GM18909 (cell line): ENCODE measurements around the gene VIPR1.
A peak's percentile ranks its signal among the peaks of the same experiment; 100 is the strongest.

ENCODE experiments used
- ATAC-seq: cut with Tn5 transposase; IDR thresholded peaks from one replicate; pipeline ENCODE4 v1.9.1; 2021; ENCODE audit warnings: mild to moderate bottlenecking; ENCODE audit not compliant: unreplicated experiment, poor library complexity

The VIPR1 gene

GRCh38 chr3:42492508-42493080, 9.8 kb upstream of the VIPR1 start:
- no peak for ATAC-seq

- no peak for ATAC-seq
These were observed 9.2 kb upstream of the VIPR1 start for GRCh38 chr3:42493126-42493797.

- ATAC-seq = no peak
These were observed 8.7 kb upstream of the VIPR1 start for GRCh38 chr3:42493798-42494151.

- ATAC-seq = no peak
These were observed 7.0 kb upstream of the VIPR1 start for GRCh38 chr3:42495393-42495792.

- ATAC-seq = no peak
These were observed 5.3 kb upstream of the VIPR1 start for GRCh38 chr3:42497009-42497731.

GRCh38 chr3:42498034-42498433, 4.4 kb upstream of the VIPR1 start:
- no peak for ATAC-seq

- no peak for ATAC-seq
These were observed 3.5 kb upstream of the VIPR1 start for GRCh38 chr3:42498791-42499477.

GRCh38 chr3:42499478-42499871, 3.0 kb upstream of the VIPR1 start:
- no peak for ATAC-seq

GRCh38 chr3:42500091-42500490, 2.4 kb upstream of the VIPR1 start:
- no peak for ATAC-seq

- no peak for ATAC-seq
These were observed 1.5 kb upstream of the VIPR1 start for GRCh38 chr3:42500909-42501308.

GRCh38 chr3:42501321-42501680, 1.1 kb upstream of the VIPR1 start:
- no peak for ATAC-seq

- ATAC-seq = peak; percentile 40
These were observed 588 bp upstream of the VIPR1 start for GRCh38 chr3:42501681-42502428.

GRCh38 chr3:42503251-42503924, 945 bp downstream of the VIPR1 start:
- no peak for ATAC-seq

GRCh38 chr3:42503957-42504333, 1.5 kb downstream of the VIPR1 start:
- ATAC-seq = no peak

GRCh38 chr3:42504334-42505127, 2.1 kb downstream of the VIPR1 start:
- no peak for ATAC-seq

GRCh38 chr3:42505128-42505848, 2.8 kb downstream of the VIPR1 start:
- ATAC-seq = no peak

- ATAC-seq = no peak
These were observed 3.5 kb downstream of the VIPR1 start for GRCh38 chr3:42505849-42506410.

GRCh38 chr3:42507252-42507651, 4.8 kb downstream of the VIPR1 start:
- ATAC-seq = no peak
